K562 (cell line): ENCODE data around the gene USP48. TPM values are rescaled to one million over a fixed set of nuclear protein-coding genes. Genes with fewer than 3 reads are reported as not detected.
A peak's percentile ranks its signal among the peaks of the same experiment; 100 is the strongest.

Experiments used
- ARHGAP35 ChIP-seq: fragments of 450-650 bp; IDR thresholded peaks from 2 replicates; pipeline ENCODE4 v1.6.1; 2018; ENCODE audit not compliant: partially characterized antibody
- ARNT ChIP-seq, 2 experiments: fragments of 450-650 bp; IDR thresholded peaks; 2 replicates each; pipeline ENCODE4 v1.6.1; 2016; ENCODE audit warnings: mild to moderate bottlenecking in 1 of 2
- CTCFL ChIP-seq: IDR thresholded peaks from 2 replicates; pipeline ENCODE4 v1.6.1; 2011; ENCODE audit warnings: borderline replicate concordance, low read depth, mild to moderate bottlenecking, moderate library complexity, low read length; ENCODE audit not compliant: insufficient read depth, poor library complexity, severe bottlenecking
- DIDO1 ChIP-seq: fragments of 450-650 bp; IDR thresholded peaks from 2 replicates; pipeline ENCODE4 v1.6.1; 2016; ENCODE audit warnings: low read depth, missing biosample characterization, missing genetic modification characterization
- E2F4 ChIP-seq: sonication (generic); formaldehyde crosslinking; IDR thresholded peaks from 2 replicates; pipeline ENCODE4 v1.8.0; 2022; ENCODE audit warnings: mild to moderate bottlenecking, low read depth, missing genetic modification reagents
- LCOR ChIP-seq: sonication (generic); formaldehyde crosslinking; IDR thresholded peaks from 2 replicates; pipeline ENCODE4 v1.8.0; 2022; ENCODE audit warnings: mild to moderate bottlenecking, missing genetic modification reagents
- MAFG ChIP-seq: fragments of 450-650 bp; conservative IDR thresholded peaks from 2 replicates; pipeline ENCODE4 v1.6.1; 2016; ENCODE audit warnings: missing genetic modification characterization, missing compliant biosample characterization
- MLX ChIP-seq, 2 experiments: fragments of 450-650 bp in 1 of 2; sonication (generic) in 1 of 2; formaldehyde crosslinking; conservative IDR thresholded peaks; 2 replicates each; pipeline versions ENCODE4 v1.4.0 to v1.8.1; 2020 to 2022; ENCODE audit warnings: mild to moderate bottlenecking in 1 of 2, missing genetic modification reagents in 1 of 2
- MNT ChIP-seq, 2 experiments: fragments of 450-650 bp; conservative IDR thresholded peaks; 2 replicates each; pipeline ENCODE4 v1.6.1; 2017; ENCODE audit warnings: mild to moderate bottlenecking in 2 of 2, moderate library complexity in 2 of 2
- NONO ChIP-seq, 2 experiments: fragments of 200-400 bp in 1 of 2; fragments of 450-650 bp in 1 of 2; formaldehyde crosslinking in 1 of 2; IDR thresholded peaks; 2 replicates each; pipeline ENCODE4 v1.6.1; 2017; ENCODE audit warnings: low read depth in 2 of 2, mild to moderate bottlenecking in 2 of 2, moderate library complexity in 2 of 2, low read length in 1 of 2
- POLR2G ChIP-seq: fragments of 200-400 bp; formaldehyde crosslinking; IDR thresholded peaks from 2 replicates; pipeline ENCODE4 v1.6.1; 2017; ENCODE audit warnings: low read depth, mild to moderate bottlenecking, antibody characterized with exemption, low read length, moderate library complexity
- PRMT5 ChIP-seq: sonication (generic); formaldehyde crosslinking; IDR thresholded peaks from 2 replicates; pipeline ENCODE4 v1.5.0; 2020; ENCODE audit warnings: missing genetic modification reagents
- TAF7 ChIP-seq: fragments of 450-650 bp; IDR thresholded peaks from 2 replicates; pipeline ENCODE4 v1.6.1; 2016; ENCODE audit warnings: missing genetic modification characterization, missing compliant biosample characterization
- ZNF124 ChIP-seq: sonication (generic); formaldehyde crosslinking; IDR thresholded peaks from 2 replicates; pipeline ENCODE4 v1.8.1; 2022; ENCODE audit warnings: missing genetic modification reagents
- ZNF518B ChIP-seq: fragments of 250-450 bp; sonication (Bioruptor Pico); IDR thresholded peaks from 2 replicates; pipeline ENCODE4 v1.5.0; 2021; ENCODE audit warnings: mild to moderate bottlenecking, moderate library complexity
- ZSCAN32 ChIP-seq: fragments of 450-650 bp; formaldehyde crosslinking; IDR thresholded peaks from 2 replicates; pipeline ENCODE4 v1.4.0; 2020; ENCODE audit warnings: mild to moderate bottlenecking, moderate library complexity
- polyA plus RNA-seq, 8 experiments: library from polyadenylated mRNA; depleted of rRNA in 4 of 8; stranded (reverse) in 5 of 8; unstranded in 3 of 8; fragments of >200 nt; fragmentation: Nextera tagmentation in 2 of 8; fragmentation: Illumina TruSeq in 1 of 8; extraction: Ambion mirVana in 2 of 8; extraction: Trizol in 1 of 8; gene quantifications; 2 replicates each; pipeline versions ENCODE4 v1.2.1 to v1.2.3, GENCODE V29; 2011 to 2014; ENCODE audit warnings: inconsistent platforms in 1 of 8, missing spikeins in 1 of 8
- total RNA-seq, 7 experiments: library from RNA; depleted of rRNA in 6 of 7; stranded (reverse); fragments of >200 nt in 6 of 7; fragmentation: Illumina TruSeq in 2 of 7; extraction: Trizol in 2 of 7; gene quantifications; 2 replicates each; pipeline versions ENCODE4 v1.2.1 to v1.2.3, GENCODE V29; 2011 to 2021; ENCODE audit warnings: low replicate concordance in 1 of 7

Gene USP48
- total and polyA plus RNA-seq, 9 of the 15 experiments (the other 6 are each of a cell fraction or from before 2014, with no cell fraction given): 23.3 to 123 (median 106) TPM

- TF ChIP-seq ARNT (IDR thresholded peaks at IDR 0.05) (peak in 1 of 2 experiments; percentile 23; a peak in 1 of 4 replicates), ARHGAP35 (no peak), MAFG (no peak; the same call in 1 of the 2 replicates), MNT (conservative IDR thresholded peaks at IDR 0.05) (peak; percentile 52 to 57; a peak in 2 of 4 replicates), POLR2G (no peak), CTCFL (no peak), ZNF124 (CRISPR knock-in tag) (no peak), LCOR (CRISPR knock-in tag) (no peak; the same call in 1 of the 2 replicates), E2F4 (CRISPR knock-in tag) (0 out of 2 replicates have a peak, but pooled peaks have one; percentile 26), MLX (CRISPR knock-in tag; conservative IDR thresholded peaks at IDR 0.05) (no peak), ZNF518B (CRISPR knock-in tag) (no peak), PRMT5 (no peak), ZSCAN32 (no peak), DIDO1 (tag) (no peak; the same call in 1 of the 2 replicates), TAF7 (tag) (no peak), NONO (IDR thresholded peaks at IDR 0.05; ENCODE audit: low read depth in 2 of 2, low read length in 1 of 2) (0 out of 4 replicates have a peak, but pooled peaks of 1 of the 2 experiments have one; percentile 10)
These were observed 992 bp upstream of the USP48 start (continued) for GRCh38 chr1:21783679-21784603.
